GM18873 (cell line): Measurements from ENCODE around the gene CD300C.
"Not testable (repeated sequence)": the region's sequence is repeated elsewhere in the genome, so short reads cannot be mapped to it uniquely, and the experiment has no call there.

Source experiments
- ATAC-seq: cut with Tn5 transposase; IDR thresholded peaks from one replicate; pipeline ENCODE4 v1.9.1; 2021; ENCODE audit warnings: mild to moderate bottlenecking, moderate library complexity, moderate number of reproducible peaks; ENCODE audit not compliant: unreplicated experiment, low FRiP score

Gene CD300C

DNA sequence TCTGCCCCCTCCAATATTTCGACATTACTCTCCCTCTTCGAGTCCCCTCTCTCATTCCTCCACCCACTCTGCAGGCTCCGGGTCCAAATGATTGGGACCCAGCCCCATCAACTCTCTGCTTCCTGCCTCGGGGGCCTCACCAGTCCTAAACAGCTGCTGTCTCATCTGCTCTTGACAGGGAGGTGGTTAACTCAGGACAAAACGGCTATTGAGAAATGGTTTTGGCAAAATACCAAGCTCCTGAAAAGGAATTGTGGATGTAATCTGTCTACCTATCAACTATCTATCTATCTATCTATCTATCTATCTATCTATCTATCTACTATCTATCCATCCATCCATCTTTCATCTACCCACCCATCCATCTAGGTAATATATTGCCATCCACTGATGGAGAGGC is 19.2 kb upstream of the CD300C start:
- ATAC-seq = no peak

DNA sequence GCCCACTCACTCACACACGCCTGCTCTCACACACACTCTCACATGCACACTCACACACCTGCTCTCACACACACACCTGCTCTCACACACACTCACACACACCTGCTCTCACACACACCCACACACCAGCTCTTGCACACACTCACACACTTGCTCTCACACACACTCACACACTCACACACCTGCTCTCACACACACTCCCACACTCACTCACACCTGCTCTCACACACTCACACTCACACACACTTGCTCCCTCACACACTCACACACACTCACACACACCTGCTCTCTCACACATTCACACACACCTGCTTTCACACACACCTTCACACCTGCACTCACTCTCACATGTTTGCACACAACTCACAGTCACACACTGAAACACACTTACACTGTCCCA is 17.4 kb upstream of the CD300C start:
- ATAC-seq = no peak

DNA sequence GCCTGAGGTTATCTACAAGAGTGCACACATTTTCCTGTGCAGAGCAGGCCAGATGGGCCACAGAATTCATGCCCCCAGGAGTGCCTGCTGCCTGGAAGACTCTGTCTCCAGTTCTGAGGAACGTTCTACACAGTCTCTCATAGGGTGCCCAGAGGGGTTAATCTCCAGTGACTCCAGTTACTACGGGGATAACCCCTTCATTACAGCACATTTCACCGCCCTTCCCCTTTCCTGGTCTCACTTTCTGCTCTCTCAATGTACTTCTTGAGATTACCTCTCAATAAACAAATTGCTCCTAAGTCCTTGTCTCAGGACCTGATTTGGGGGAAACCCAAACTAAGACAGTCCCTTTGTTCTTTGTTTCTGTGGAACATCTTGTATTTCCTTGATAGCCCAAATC is 15.7 kb upstream of the CD300C start:
- ATAC-seq = no peak

DNA sequence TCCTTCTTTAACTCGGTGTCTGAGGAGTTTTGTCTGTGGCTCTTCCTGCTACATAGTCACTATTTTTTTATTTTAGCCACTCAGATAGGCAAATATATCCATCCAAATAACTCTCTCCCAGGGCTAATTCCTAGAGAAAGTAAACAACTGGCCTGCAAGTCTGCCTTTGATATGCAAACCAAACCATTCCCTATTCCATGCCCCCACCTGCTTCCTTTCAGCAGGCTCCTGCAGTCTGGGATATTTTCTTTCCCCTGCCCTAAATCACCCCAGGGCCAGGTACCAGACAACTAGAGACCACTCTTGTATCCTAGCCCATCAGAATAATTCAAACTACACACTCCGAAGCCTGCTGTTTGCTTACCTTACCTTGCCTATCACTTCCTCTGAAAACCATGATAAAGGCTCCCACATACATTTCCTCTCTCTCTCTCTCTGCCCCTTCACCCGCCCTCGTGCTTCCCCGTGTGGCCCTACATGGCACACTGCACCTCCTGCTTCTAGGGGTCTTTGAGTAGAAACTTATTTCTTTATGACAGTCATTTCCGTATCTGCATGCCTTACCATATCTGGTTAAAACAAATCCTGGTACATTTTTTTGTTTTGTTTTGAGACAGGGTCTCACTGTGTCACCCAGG is 13.1 kb upstream of the CD300C start:
- ATAC-seq = no peak

DNA sequence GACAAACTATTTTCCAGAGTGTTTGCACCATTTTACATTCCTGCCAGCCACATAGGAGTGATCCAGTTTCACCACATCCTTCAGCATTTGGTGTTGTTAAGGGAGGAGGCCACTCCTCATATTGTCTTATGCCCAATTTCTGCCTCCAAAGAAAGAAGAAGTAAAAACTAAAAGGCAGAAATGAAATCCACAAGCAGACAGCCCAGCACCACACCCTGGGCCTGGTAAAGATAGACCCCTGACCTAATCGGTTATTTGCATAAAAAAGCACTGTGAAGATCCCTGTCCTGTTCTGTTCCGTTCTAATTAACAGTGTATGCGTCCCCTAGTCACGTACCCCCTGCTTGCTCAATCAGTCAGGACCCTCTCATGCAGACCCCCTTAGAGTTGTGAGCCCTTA is 12.5 kb upstream of the CD300C start:
- ATAC-seq = not testable (repeated sequence)

DNA sequence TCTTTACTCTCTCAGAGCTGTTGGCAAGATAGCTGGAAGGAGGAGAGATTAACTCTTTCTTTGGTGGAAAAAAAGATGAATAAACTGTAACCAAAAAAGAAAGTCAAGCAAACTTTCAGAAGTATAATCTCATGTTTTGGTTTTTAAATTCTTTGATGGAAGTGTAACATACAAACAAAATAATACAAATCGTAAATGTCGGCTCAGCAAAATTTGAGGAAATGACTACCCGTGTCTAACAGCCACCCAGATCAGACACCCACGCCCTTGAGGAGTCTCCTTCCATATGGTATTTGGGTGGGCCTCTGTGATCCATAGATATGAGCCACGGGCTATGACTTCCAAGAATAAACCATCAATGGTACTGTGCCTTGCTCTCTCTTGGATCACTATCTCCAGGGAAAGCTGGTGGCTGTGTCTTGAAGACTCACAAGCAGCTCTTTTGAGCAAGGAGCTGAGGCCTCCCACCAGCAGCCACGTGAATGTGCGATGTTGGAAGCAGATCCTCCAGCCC is 9.6 kb upstream of the CD300C start:
- no peak for ATAC-seq

DNA sequence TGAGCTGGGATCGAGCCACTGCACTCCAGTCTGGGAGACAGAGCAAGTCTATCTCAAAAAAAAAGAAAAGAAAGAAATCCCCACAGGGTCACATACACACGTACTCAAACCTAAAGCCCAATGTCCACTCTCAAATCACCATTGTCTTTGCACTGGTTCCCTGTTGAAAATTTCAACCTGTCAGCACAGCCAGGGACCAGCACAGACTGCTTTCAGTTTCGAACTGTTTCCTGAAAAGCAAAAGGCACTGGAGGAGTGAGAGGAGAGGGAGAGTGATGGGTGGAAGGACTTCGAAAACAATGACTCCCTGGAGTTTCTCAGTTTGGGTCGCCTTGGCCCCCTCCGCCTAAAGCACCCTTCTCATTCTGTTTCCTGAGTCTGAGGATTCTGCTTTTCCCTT is 9.0 kb upstream of the CD300C start:
- ATAC-seq = no peak

DNA sequence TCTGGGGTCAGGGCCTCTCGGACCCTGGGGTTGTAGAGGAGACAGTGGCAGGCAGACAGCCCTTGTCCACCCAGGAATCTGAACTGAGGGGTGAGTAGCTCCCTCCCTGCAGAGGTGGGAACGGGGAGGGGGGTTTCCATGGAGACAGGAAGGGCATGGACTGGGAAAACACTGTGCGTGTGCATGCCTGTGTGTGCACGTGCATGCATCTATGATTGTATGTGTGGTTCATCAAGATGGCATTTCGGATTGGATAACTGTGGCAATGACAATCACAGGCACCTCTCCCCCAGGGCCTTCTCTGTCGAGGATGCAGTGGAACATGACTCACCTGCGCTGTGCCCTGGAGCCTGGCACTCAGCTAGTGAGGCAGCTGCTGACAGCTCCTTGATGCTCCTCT is 6.1 kb upstream of the CD300C start:
- no peak for ATAC-seq

DNA sequence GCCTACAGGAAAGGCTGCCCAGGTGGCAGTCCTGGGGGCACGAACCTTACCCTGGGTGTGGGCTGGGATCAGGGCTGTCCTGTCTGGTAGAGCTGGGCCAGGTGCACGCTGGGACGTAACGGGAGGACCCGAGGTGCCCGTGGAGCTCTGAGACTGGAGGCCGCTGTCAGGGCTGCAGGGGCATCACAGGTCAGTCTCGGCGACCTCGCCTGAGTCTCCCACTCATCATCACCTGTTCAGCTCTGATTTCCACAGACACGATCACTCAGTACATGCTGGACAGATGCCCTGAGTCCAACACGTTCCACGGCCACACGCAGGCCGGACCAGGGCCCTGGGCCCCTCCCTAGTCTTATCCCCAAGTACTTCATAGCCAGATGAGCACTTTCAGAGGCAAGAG is 4.7 kb upstream of the CD300C start:
- no peak for ATAC-seq

DNA sequence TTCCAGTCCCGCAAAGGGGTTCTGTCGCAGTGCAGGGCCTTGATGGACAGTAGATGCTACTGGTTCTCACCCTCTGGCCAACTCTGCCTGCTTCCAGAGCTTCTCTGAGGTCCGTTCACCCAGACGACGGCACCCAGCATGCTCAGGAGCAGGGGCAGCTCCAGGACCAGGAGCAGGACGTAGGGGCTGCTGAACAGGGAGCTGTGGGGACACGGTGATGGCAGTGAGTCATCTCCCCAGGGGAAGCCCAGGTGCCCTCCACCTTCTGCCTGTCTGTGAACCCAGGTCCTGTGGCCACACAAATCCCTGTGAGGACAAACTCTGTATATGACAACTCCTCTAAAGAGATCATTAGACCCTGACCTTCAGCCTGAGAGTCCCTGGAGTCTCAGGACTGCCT is 3.4 kb upstream of the CD300C start:
- no peak for ATAC-seq

DNA sequence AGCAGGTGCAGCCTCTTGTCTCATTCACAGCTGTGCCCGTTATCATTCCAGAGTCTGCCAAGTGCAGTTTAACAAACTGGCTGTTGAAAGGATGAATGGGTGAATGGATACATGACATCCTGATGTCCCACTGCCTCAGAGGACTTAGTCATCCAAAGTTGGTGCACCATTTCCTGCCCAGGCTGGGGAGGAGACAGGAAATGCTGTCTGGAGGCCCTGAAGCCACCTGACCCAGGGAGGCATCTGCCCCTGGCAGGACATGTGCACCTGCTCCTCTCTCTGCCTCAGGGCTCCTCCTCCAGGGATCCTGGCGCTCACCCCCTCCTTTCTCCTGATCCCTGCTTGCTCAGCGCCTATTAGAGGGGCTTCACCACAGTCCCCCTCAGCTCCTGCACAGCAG is 1.8 kb upstream of the CD300C start:
- ATAC-seq = no peak

DNA sequence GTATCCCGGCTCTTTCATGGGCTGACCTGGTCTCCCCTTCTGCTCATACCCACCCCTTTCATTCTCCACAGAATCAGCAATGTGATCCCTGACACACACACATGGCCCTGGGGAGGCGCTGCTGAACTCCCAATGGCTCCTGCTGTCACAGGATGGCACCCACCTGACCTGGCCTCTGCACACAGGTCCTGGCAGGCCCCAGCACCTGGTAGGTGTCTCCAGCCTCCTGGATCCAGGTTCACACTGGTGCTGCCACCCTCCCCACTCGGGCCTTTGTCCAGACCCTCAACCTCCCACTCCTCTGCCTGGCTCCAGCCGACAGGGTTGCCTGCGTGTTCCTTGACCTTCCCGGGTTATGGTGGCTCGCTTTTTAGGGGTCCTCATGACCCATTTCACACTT is 1.3 kb upstream of the CD300C start:
- no peak for ATAC-seq

DNA sequence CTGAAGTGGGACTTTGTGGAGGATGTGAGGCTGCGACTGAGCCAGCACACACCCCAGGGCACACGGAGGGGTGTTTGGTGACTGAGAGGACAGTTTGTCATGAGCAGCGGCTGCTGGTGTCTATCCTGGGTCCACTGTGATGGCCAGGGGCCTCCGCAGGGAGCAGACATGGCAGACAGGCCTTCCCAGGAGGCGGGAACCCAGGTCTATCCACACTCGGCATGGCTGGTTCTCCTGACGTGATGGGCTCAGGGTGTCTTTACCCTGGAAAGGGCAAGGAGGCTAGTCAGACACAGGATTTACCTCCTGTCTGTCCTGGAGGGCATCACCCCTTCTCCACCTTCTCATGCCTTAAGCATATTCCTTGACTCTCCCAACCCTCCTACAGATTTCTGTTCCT is 671 bp upstream of the CD300C start:
- no peak for ATAC-seq

DNA sequence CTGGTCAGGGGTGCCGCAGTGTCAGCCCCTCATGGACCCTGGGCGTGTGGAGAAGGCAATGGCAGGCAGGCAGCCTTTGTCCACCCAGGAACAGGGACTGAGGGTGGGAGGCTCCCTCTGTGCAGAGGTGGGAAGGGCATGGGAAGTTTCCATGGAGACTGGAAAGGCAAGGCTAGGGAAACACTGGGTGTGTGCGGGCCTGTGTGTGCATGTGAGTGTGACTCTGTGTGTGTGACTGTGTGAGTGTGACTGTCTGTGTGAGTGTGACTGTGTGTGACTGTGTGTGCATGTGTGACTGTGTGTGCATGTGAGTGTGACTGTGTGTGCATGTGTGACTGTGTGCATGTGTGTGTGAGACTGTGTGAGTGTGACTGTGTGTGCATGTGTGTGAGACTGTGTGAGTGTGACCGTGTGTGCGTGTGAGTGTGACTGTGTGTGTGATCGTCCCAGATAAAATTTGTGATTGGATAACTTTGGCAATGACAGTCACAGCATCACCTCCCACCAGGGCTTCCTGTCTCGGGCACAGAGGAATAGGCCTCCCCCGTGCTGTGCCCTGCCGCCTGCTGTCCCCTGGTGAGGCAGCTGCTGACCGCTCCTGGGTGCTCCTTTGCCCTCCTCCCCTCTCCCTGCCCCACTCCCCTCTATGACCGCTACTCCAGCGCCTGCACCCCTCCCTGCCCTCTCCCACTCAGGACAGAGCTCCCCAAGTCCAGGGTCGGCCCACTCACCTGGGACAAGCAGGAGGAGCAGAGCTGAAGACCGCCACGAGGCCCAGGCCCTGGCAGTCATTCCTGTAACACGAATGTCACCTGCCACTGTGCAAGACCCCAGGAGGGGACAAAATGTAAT is 698 bp downstream of the CD300C start:
- no peak for ATAC-seq

DNA sequence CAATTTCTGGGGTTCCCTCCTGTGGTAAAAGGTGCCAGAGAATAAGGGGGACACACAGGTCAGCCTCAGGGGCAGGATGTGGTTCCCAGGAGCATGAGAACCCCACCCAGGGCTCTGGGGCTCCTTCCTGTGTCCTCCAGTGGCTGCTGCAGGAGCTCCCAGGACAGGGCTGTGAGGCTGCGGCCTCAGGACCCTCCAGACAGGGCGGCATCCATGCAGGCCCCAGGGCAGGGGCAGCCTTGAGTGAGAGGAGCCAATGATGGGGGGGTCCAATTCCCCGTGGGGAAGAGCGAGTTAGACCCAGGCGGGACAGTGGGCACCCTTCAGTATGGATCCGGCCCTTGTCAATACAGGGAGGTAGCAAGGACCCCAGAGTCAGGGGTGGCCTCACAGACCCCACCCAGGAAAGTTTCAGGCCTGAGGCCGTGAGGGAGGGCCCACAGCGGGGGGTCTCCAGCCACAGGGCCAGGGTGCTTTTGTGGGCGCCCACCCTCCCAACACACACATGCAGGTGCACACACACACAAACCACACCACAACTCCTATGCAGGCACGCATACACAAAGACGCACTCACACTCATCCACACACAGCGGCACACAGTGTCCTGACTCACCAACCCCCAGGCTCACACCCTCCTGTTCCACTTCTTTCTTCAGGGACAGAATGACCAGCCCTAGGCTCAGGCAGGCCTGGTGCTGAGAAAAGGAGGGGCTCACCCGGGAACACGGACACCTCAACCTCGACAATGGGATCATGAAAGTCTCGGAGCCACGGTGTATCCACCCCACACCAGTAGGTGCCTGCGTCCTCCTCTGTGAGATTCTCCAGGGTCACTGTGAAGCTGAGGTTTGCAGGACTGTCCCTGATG is 1.8 kb downstream of the CD300C start:
- no peak for ATAC-seq

DNA sequence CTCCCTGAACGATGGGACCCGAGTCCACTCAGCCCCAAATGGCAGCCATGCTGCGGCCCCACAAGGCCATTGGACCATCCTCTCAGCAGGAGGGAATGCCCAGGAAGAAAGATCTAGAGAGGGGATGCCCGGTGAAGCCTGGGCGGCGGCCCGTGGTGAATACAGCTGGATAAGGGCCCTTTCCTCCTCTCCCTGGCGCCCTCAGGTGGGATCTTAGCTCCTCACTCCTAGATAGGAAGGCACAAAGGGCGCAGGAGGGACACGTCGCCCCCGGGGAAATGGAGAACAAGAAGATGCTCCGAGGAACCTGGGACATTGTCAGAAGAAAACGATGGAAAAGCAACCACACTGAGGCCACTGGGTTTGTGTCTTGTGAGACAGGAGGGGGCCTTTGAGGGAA is 2.5 kb downstream of the CD300C start:
- no peak for ATAC-seq

DNA sequence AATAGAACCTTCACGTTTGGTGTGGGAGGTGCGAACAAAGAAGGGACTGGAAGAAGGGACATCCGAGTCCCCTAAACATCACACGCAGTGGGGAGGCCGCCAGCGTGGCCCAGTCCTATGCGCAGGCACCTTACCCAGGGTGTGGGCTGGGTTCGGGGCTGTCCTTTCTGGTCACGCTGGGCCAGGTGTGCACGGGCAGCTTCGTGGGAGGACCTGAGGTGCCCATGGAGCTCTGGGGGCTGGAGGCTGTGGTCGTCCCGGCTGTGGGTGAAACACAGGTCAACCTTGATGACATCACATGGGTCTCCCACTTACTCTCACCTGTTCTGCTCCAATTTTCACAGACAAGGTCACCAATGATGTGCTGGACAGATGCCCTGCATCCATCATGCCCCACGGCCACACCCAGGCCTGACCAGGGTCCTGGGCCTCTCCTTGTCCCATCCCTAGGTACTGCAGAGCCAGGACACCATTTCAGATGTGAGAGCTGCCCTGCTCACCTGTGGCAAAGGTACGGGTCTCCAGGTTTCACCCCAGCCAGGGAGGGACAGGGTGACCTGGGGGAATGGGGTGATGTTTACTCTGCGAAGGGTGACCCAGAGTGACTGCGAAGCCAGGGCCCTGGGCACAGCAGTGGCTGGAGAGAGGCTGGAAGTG is 3.1 kb downstream of the CD300C start:
- no peak for ATAC-seq

DNA sequence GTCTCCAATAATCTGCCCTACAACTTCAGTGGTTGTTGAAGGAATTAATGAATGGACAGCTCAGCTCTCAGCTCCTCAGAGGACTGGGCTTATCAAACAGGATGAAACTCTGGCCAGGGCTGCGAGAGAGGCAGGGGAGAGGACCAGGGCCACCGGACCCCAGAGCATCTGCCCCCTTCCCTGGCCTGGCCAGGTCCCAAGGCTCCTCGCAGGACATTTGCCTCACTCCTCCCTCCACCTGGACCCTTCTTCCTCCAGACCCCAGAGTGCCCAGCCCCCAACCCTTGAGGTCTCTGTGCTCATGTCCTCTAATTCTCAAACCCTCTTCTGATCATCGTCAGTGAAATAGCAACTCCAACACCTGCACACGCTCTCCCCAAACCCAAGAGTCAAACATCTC is 3.7 kb downstream of the CD300C start:
- no peak for ATAC-seq

DNA sequence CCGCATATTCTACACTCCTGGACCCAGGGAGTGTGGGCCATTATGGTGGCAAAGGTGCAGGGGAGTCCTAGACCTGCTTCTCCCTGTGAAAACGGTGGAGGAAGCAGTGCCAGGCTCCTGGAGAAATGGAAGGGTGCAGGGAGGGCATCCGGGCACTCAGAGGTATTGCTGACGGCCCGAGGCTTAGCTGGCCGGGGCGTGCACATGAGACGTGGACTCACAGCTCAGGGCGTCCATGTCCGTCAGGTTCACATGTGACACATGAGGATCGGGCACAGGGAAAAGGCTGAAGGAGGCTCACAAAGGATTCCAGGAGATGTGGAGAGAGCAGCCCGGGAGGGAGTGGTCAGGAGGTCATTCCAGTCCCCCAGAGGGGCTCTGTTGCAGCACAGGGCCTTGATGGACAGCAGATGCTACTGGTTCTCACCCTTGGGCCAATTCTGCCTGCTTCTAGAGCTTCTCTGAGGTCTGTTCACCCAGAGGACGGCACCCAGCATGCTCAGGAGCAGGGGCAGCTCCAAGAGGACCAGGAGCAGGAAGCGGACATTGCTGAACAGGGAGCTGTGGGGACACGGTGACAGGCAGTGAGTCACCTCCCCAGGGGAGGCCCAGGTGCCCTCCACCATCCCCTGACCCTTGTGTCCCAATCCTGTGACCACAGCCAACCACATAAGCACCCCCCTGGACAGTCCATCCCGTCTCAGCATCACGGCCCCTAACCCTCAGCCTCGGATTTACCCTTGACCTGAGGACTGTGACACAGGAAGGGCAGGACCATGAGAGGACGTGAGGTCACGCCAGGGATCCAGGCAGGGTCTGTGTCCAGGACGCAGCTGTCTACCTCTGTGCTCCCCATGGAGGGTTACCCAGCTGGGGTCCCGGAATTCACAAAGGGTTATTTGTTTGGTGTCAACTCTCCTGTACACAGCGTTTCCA is 4.5 kb downstream of the CD300C start:
- no peak for ATAC-seq
